ENCODE data around the gene MARCHF2.

GRCh38 chr19:8377598-8377997 is 35.5 kb upstream of the MARCHF2 start:
- TF ChIP-seq CTCF (IDR thresholded peaks at IDR 0.05; ENCODE audit: low read depth, low read length) (no peak), EZH2phosphoT487 (IDR thresholded peaks at IDR 0.05; ENCODE audit: low read depth) (no peak)

All from OCI-LY3 (cell line).